ENCODE data around the gene GPR142. TPM values are rescaled to one million over a fixed set of nuclear protein-coding genes. Genes with fewer than 3 reads are reported as not detected.

The GPR142 gene
- total and polyA plus RNA-seq, 4 donors = 0.05 to 0.08 TPM; not detected in 2

DNA sequence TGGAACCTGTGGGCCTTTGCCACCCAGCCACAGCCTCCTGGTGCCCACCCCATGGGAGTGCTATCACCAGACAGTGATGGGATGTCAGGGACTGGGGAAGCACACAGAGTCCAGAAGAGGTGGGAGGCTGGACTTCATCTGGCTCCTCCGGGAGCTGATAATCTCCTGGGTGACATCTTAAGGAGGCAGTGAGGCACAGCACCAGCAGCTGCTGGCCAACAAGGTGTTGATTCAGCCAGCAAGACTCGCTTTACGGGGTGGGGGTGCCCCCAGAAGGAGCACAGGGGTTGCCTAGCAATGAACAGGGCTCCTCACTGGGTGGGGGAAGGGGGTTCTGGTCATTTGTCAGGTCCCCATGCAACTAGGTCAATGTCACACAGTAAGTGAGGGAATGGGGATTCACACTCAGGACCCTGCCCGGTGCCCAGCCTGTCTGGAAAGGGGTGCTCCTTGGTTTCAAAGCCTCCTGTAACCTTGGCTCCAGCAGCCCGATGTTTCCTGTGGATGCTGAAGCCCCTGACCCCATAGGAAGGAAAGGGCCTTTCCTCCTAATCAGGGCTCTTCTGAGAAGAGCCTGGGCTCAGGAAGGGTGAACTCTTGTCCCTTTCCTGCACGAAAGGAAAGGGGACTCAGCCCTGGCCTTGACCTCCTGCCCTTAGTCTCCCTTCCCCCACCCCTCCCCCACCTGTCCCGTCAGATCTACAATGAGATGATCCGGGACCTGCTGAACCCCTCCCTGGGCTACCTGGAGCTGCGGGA is 23.6 kb upstream of the GPR142 start:
- no peaks in the 10 kb centered on the region for H3K36me3 ChIP-seq (ENCODE audit: control insufficient read depth in 4 of 4, insufficient read depth in 3 of 4, low read depth in 1 of 4, low read length in 3 of 4)
- H3K4me1 ChIP-seq (ENCODE audit: control insufficient read depth in 4 of 4, insufficient read depth in 4 of 4, low read length in 3 of 4) = peaks cover 0 to 2% (median 0%) of the 10 kb centered on the region in 4 donors
- H3K27ac ChIP-seq (ENCODE audit: low read depth in 1 of 2, low read length in 2 of 2) = no peak overlapping the region
- no peak overlapping the region for H3K9ac ChIP-seq (ENCODE audit: low read depth in 1 of 2, low read length in 2 of 2)
- no peak overlapping the region for H3K4me3 ChIP-seq (ENCODE audit: low read depth in 1 of 3, low read length in 3 of 3)
- TF ChIP-seq MAX (IDR thresholded peaks at IDR 0.05) (no peak), FOXA1 (IDR thresholded peaks at IDR 0.05) (no peak), SP1 (IDR thresholded peaks at IDR 0.05) (no peak), NR2F2 (IDR thresholded peaks at IDR 0.05) (peak; percentile 98), FOXA2 (IDR thresholded peaks at IDR 0.05) (no peak), REST (IDR thresholded peaks at IDR 0.05) (no peak)
- peaks cover 0 to 10% (median 0%) of the 10 kb centered on the region in 4 donors for H3K27me3 ChIP-seq (ENCODE audit: control insufficient read depth in 4 of 4, insufficient read depth in 4 of 4, low read length in 3 of 4)
- 47% methylated on average over 9 of the region's 9 CpGs for WGBS
- no peaks in the 10 kb centered on the region for H3K9me3 ChIP-seq (ENCODE audit: control insufficient read depth in 4 of 4, low read length in 3 of 4)
- DNase-seq (ENCODE audit: low spot score) = no peak

GRCh38 chr17:74344658-74345057 is 22.6 kb upstream of the GPR142 start:
- Histone ChIP-seq H3K27ac (ENCODE audit: low read depth in 1 of 2, low read length in 2 of 2) (no peak overlapping the region), H3K9ac (ENCODE audit: low read depth in 1 of 2, low read length in 2 of 2) (no peak overlapping the region), H3K4me3 (ENCODE audit: low read depth in 1 of 3, low read length in 3 of 3) (no peak overlapping the region), H3K27me3 (ENCODE audit: control insufficient read depth in 4 of 4, insufficient read depth in 4 of 4, low read length in 3 of 4) (peaks cover 0 to 11% (median 0%) of the 10 kb centered on the region in 4 donors), H3K36me3 (ENCODE audit: control insufficient read depth in 4 of 4, insufficient read depth in 3 of 4, low read depth in 1 of 4, low read length in 3 of 4) (no peaks in the 10 kb centered on the region), H3K9me3 (ENCODE audit: control insufficient read depth in 4 of 4, low read length in 3 of 4) (no peaks in the 10 kb centered on the region), H3K4me1 (ENCODE audit: control insufficient read depth in 4 of 4, insufficient read depth in 4 of 4, low read length in 3 of 4) (peaks cover 0 to 2% (median 0%) of the 10 kb centered on the region in 4 donors)
- WGBS = 75% methylated on average over 21 of the region's 21 CpGs
- TF ChIP-seq RAD21 (IDR thresholded peaks at IDR 0.05) (no peak), JUND (IDR thresholded peaks at IDR 0.05) (no peak), EGR1 (IDR thresholded peaks at IDR 0.05; ENCODE audit: low read depth in 2 of 2) (no peak), HNF4A (conservative IDR thresholded peaks at IDR 0.05) (no peak), ATF3 (IDR thresholded peaks at IDR 0.05) (no peak), TAF1 (conservative IDR thresholded peaks at IDR 0.05) (no peak), HNF4G (IDR thresholded peaks at IDR 0.05) (no peak), MAX (IDR thresholded peaks at IDR 0.05) (no peak), YY1 (IDR thresholded peaks at IDR 0.05) (no peak), FOXA2 (IDR thresholded peaks at IDR 0.05) (no peak), FOXA1 (IDR thresholded peaks at IDR 0.05) (no peak), NR2F2 (IDR thresholded peaks at IDR 0.05) (no peak), REST (IDR thresholded peaks at IDR 0.05) (no peak), RXRA (IDR thresholded peaks at IDR 0.05) (no peak), SP1 (IDR thresholded peaks at IDR 0.05) (no peak), ZBTB33 (IDR thresholded peaks at IDR 0.05) (no peak), CTCF (IDR thresholded peaks at IDR 0.05; ENCODE audit: low read depth, low read length, missing input control) (no peak), GABPA (IDR thresholded peaks at IDR 0.05 in 1 of 2, conservative IDR thresholded peaks at IDR 0.05 in 1 of 2) (no peak)
- DNase-seq (ENCODE audit: low spot score) = no peak

Data from liver (tissue), 9 donors.